GM18517 (cell line): ENCODE measurements around the gene MYO3B.

Source experiments
- ATAC-seq: cut with Tn5 transposase; IDR thresholded peaks from one replicate; pipeline ENCODE4 v1.9.1; 2021; ENCODE audit warnings: mild to moderate bottlenecking, moderate library complexity; ENCODE audit not compliant: unreplicated experiment

The MYO3B gene

DNA sequence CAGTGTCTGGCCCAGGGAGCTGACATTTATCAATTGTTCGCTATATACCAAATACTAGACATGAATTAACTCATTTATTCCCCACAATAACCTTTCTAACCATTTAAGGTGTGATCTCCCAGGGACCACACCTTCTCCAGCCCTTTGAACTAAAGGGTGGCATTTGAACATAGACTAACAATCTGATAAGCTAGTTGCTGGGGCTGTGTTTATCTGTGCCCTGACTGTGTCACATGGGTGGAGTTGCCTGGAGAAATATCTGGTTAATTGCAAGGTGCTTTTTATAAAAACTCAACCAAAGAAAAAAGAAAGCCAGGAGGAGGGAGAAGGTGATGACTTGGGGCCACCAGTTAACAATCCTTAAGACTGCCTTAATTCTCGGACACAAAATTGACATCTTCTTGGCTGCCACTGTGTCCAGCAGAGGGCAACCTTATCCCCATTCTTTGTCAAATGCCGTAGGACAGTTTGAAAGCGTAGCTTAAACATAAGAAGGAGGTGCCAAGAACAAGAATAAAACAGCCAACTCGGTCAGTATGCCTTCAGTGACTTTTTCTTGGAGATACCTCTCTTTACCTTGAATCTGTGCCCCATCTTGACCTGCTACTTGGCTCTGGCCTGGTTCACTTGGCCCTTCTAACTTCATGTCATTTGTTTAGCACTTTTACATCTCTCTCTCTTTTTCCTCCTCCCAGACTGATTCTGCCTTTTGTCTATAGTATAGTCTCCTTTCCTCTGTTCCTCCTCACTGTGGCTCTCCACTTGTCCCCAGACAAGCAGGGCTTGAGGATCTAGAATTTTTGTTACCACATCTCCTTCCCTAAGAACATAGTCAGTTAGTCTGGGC lies 183.4 kb downstream of the MYO3B start:
- ATAC-seq: peak; percentile 53

DNA sequence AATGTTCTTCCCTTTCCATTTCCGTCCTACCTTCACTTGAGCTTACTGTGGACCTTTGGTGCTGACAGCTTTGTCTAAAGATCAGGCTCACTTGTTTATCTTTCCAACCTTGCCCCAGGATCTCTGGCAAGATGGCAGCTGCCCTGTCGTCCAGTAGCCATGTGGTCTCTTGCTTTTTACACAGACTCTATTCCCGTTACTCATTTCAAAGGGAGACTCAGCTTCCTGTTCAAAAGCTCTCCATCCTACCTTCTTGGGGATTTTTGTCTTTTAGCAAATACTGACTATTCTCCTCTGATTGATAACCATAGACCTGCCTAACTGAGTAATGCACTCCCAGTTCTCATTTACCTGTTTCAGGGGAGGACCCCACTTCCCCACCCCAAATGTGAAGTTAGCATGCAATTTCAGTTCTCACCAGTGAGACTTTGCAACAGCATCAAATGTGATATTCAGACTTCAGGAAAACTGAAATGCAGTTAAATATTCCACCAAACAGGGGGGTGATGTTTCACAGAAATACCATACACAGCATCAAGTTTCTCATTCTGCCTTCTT lies 184.4 kb downstream of the MYO3B start:
- ATAC-seq: no peak

- ATAC-seq: no peak
Measured at GRCh38 chr2:170362871-170363631, 185.1 kb downstream of the MYO3B start.

DNA sequence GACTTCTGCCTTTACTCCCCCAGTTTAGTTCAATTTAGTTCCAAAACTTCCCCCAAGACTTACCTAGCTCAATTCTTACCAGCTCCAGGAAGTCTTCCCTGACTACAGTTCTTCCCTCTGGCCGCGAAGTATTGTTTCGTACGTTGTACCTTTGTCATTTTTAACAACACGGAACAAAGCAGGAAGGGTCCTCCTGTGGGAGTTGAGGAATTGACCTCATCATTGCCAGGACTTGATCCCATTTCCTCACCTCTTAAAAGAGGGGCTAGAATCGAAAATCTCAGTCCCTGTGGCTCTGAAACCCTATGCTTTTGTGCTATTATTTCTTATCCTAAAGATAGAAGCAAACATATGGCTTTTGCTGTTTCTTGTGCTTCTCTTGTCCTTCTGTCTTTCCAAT lies 187.1 kb downstream of the MYO3B start:
- ATAC-seq: no peak

DNA sequence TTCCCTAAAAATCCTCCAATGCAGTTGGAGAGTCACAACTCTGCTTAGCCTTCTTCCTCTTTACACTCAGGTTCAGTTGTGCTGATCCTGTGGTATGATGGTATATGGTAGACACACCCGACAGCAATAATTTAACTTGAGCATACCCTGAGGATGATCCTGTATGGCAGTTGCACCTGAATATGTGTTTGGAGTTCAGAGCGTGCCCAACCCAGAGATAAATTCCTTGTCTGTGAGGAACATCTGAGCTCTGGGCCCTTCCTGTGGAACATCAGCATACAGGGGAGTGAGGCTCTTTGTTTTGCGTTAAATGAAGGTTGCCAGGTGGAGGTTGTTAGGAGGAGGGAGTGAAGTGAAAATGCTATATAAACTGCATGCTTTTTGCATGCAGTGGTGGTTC lies 187.7 kb downstream of the MYO3B start:
- ATAC-seq: no peak

DNA sequence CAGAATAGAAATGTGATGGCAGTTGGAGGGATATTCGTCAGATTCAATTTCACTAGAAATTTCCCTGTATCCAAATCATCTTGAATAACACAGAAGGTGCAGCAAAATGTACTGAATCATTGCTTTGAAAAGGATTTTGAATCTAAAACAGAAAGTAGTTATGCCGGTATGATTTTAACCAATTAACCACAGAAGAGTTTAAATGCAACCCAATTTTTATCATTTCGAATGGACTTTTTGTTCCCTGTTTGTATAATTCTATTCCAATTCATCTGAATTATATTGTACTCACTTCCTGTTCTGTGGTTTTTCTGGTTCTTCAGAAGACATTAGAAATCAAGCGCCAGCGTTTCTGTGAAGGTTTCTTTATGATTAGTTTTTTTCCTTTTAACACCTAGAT lies 190.4 kb downstream of the MYO3B start:
- no peak for ATAC-seq

DNA sequence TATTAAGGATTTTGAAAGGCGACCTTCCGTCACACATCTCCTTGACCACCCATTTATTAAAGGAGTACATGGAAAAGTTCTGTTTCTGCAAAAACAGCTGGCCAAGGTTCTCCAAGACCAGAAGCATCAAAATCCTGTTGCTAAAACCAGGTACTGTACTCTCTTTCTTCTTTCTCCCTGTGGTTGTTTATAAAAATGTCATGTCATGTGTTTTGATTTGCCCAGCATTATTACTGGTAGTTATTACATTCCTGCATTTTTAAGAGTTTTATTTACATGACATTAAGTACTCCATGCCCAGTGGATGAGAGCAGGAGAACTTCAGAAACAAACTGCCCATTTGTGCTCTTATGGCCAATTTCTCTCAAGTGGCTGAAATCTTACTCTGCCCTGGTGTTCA lies 191.3 kb downstream of the MYO3B start:
- no peak for ATAC-seq

- ATAC-seq: no peak
Measured at GRCh38 chr2:170369894-170370293, 191.9 kb downstream of the MYO3B start.

DNA sequence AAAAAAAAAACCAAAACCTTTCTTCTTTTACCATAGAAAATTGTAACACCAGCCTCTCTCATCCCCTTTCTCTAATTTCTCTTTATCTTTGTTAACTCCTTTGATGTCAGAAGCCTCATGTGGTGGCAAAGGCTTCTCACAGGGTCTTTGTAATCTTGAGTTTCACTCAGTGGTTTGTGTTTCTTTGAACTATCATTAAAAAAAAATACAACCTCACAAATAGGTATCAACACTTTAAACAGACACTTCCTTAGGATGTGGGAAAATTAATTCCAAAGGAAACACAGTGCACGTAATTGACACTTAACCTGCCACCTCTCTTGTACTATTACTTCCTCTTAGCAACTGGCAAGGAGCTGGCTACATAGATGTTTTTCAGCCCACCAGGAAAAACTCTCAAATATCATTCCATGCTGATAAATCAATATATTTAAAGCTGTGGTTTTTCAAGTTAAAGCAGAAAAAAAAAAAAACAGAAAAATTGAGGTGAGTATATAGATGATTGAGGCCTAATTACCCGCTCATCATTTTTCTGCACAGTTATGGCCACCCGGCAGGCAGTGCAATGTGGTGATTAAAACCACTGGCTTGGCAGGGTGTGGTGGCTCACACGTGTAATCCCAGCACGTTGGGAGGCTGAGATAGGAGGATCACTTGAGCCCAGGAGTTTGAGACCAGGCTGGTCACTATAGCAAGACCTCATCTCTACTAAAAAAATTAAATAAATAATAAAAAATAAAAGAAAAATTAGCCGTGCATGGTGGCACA lies 193.5 kb downstream of the MYO3B start:
- ATAC-seq: no peak

DNA sequence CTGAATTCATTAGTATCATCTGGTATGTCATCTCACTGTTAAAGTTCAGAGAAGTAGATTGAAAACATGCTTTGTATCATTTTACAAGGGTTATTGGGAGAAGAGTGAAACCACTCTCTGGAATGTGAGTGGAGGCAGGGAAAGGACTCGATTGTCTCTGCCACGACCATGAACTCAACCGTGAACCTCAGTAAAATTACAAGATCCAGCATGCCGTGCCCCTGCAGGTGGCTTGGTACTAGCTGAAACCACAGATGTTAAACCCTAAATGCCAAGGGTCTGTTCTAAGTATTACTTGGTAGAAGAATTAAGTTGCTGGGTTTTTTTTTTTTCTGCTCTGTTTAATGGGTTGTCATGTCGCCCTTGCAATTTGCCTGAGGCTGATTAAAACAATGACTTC lies 197.2 kb downstream of the MYO3B start:
- ATAC-seq: no peak

DNA sequence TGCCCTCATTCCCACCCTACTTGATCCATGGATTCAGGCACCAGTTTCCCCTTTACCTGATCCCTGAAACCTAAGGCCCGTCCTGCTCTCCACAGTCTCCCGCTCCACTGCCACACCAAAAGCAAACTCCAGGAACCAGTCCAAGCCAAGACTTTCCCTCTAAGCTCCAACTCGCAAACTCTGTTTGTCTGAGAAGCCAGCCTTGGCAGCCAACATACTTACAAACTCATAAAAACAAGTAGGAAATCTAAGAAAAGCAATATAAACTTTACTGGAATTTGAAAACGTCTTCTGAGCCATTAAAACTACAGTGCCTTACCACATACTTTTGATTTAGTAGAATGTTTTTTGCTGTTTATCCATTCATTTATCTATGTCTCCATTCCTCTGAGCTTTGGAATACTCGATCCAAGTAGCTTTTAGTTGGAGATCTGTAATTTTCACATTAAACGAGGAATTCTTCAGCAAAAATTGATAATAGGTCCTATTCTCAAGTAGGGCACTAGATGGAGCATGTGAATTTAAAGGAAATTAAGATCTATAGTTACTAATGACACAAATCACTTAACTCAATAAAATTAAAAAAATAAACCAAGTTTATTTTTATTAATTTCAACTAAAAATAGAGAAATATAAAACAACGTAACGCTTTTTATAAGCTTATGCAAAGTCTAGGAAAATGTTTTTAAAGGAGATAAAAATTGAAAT lies 199.7 kb downstream of the MYO3B start:
- no peak for ATAC-seq

DNA sequence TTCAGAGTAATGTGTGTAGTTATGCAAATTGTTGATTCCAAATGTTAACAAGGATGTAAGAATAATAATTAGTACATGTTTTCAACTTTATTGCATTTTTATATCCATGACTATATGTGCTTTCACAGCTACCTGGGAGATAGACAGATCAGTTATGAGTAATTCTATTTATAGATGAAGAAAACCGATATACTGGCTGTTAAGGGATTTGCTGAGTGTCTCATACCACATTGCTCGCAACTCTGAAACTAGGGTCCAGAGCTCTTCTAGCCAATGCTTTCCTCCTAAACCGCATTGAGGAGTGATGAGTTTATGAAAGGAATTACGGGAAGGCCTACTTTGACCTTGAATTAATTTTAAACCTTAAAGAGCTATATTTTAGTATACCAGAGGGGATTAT lies 202.3 kb downstream of the MYO3B start:
- no peak for ATAC-seq

DNA sequence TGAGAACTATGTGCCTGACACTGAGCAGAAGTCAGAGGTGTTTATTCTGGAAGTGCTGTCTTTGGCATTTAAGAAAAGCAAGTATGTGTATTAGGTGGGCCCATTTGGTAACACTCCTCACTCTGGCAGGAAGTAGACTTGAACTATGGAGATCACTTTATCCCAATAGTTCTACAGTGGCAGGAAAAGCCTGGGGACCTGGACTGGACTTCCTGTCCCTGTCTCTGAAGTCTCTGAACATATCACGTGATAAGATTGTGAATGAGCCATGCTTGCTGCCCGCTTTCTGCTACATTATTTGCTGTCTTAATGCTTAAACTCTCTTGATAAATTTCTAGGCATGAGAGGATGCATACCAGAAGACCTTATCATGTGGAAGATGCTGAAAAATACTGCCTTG lies 203.7 kb downstream of the MYO3B start:
- ATAC-seq: no peak

GRCh38 chr2:170386554-170386953 lies 208.6 kb downstream of the MYO3B start:
- ATAC-seq: no peak

GRCh38 chr2:170391018-170391417 lies 213.1 kb downstream of the MYO3B start:
- ATAC-seq: no peak

DNA sequence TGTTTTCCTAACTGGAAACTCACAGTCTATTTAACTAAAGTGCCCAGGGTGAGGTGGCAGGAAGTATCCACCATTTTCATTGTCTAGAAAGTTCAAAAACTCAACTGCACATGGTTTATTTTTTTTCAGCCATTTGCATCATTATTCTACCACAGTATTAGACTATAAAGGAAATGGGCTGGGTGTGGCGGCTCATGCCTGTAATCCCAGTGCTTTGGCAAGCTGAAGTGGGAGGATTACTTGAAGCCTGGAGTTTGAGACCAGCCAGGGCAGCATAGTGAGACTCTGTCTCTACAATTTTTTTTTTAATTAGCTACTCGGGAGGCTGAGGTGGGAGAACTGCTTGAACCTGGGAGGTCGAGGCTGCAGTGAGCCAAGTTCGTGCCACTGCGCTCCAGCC lies 213.8 kb downstream of the MYO3B start:
- no peak for ATAC-seq

GRCh38 chr2:170393861-170394498 lies 216.0 kb downstream of the MYO3B start:
- ATAC-seq: no peak

GRCh38 chr2:170394641-170395387 lies 216.9 kb downstream of the MYO3B start:
- no peak for ATAC-seq

DNA sequence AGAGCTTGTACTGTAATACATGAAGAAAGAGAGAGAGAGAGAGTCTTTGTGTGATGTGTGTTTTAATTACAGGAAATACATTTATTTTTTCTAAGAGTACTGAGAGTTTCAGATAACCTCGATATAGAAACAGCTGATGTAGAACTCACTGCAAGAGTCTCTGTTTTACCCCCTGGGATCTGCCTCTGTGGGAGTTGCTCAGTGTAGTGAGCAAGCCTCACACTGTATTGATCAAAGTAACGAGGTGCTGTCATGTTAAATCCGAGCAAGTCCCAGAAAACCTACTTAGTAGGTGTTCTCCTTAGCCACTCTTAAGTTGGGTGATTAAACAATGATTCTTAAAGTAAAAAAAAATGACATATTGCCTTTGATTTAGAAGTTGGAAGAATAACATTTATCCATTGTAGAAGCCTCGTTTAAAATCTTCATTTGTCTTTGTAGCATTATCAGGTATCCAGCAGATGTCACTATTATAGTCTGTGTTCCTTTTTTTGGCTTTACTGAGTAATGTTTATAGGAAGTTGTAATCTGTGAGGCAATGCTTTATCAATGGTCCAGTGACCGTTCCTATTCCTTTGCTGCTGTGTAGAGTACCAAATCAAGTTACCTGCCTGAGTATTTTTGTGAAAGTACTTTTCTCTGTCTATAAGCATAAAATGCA lies 219.0 kb downstream of the MYO3B start:
- no peak for ATAC-seq
